HepG2 (cell line): Measurements from ENCODE around the gene PLET1. TPM values are rescaled to one million over a fixed set of nuclear protein-coding genes. Genes with fewer than 3 reads are reported as not detected.

Experiments
- LCORL ChIP-seq, 2 experiments: fragments of 450-650 bp in 1 of 2; sonication (generic) in 1 of 2; formaldehyde crosslinking in 1 of 2; IDR thresholded peaks; 2 replicates each; pipeline versions ENCODE4 v1.5.0 to v1.6.1; 2017 to 2020; ENCODE audit warnings: antibody characterized with exemption in 1 of 2, missing genetic modification reagents in 1 of 2
- MEIS1 ChIP-seq: sonication (generic); formaldehyde crosslinking; IDR thresholded peaks from 2 replicates; pipeline ENCODE4 v1.9.0; 2021; ENCODE audit warnings: mild to moderate bottlenecking, missing genetic modification reagents, moderate library complexity, borderline replicate concordance
- SMC3 ChIP-seq: IDR thresholded peaks from 2 replicates; pipeline ENCODE4 v1.6.1; 2011; ENCODE audit warnings: low read length, improper control_type of control experiment
- TAF15 ChIP-seq: fragments of 200-400 bp; formaldehyde crosslinking; IDR thresholded peaks from one replicate; pipeline ENCODE4 v1.6.1; 2018; ENCODE audit warnings: mild to moderate bottlenecking, low read depth, low read length; ENCODE audit not compliant: poor library complexity, severe bottlenecking
- ZFP37 ChIP-seq: sonication (generic); formaldehyde crosslinking; IDR thresholded peaks from 2 replicates; pipeline ENCODE4 v1.4.0; 2020; ENCODE audit warnings: missing genetic modification reagents, borderline replicate concordance
- ZFP90 ChIP-seq: sonication (generic); formaldehyde crosslinking; IDR thresholded peaks from 2 replicates; pipeline ENCODE4 v1.8.0; 2022; ENCODE audit warnings: missing genetic modification reagents, mild to moderate bottlenecking, inconsistent platforms, borderline replicate concordance
- ZMAT3 ChIP-seq: sonication (generic); formaldehyde crosslinking; conservative IDR thresholded peaks from 2 replicates; pipeline ENCODE4 v1.7.0; 2021; ENCODE audit warnings: missing genetic modification reagents
- ZNF253 ChIP-seq: sonication (generic); formaldehyde crosslinking; IDR thresholded peaks from 2 replicates; pipeline ENCODE4 v1.8.0; 2022; ENCODE audit warnings: mild to moderate bottlenecking, missing genetic modification reagents, borderline replicate concordance
- ZNF343 ChIP-seq: sonication (generic); formaldehyde crosslinking; IDR thresholded peaks from 2 replicates; pipeline ENCODE4 v1.4.0; 2020; ENCODE audit warnings: mild to moderate bottlenecking, missing genetic modification reagents
- ZNF670 ChIP-seq: sonication (generic); formaldehyde crosslinking; IDR thresholded peaks from 2 replicates; pipeline ENCODE4 v1.8.0; 2022; ENCODE audit warnings: mild to moderate bottlenecking, missing genetic modification reagents, borderline replicate concordance
- ZNF672 ChIP-seq: sonication (generic); formaldehyde crosslinking; IDR thresholded peaks from 2 replicates; pipeline ENCODE4 v1.8.1; 2022; ENCODE audit warnings: missing genetic modification reagents
- ZNF768 ChIP-seq: sonication (generic); formaldehyde crosslinking; IDR thresholded peaks from 2 replicates; pipeline ENCODE4 v1.4.0; 2020; ENCODE audit warnings: missing genetic modification reagents
- polyA plus RNA-seq, 8 experiments: library from polyadenylated mRNA; depleted of rRNA in 3 of 8; stranded (reverse) in 7 of 8; unstranded in 1 of 8; fragments of >200 nt; fragmentation: Illumina TruSeq in 4 of 8; extraction: Trizol in 4 of 8; gene quantifications; 2 replicates each; pipeline versions ENCODE4 v1.2.1 to v1.2.3, GENCODE V29; 2011 to 2016; ENCODE audit warnings: low read depth in 4 of 8, missing spikeins in 1 of 8, mixed read lengths in 1 of 8; ENCODE audit not compliant: insufficient read depth in 1 of 8
- total RNA-seq, 5 experiments: library from RNA; depleted of rRNA; stranded (reverse); fragments of >200 nt; fragmentation: Illumina TruSeq; extraction: Trizol; gene quantifications; 2 replicates each; pipeline ENCODE4 v1.2.3, GENCODE V29; 2016; ENCODE audit warnings: low read depth in 1 of 5
- TF ChIP-seq, protein P1 (sequence below): sonication (generic); formaldehyde crosslinking; IDR thresholded peaks from 2 replicates; pipeline ENCODE4 v1.4.0; 2020; ENCODE audit warnings: missing genetic modification reagents
- TF ChIP-seq, protein P2 (sequence below): sonication (generic); formaldehyde crosslinking; IDR thresholded peaks from 2 replicates; pipeline ENCODE4 v1.4.0; 2020; ENCODE audit warnings: mild to moderate bottlenecking, missing genetic modification reagents
- TF ChIP-seq, protein P3 (sequence below): sonication (generic); formaldehyde crosslinking; IDR thresholded peaks from 2 replicates; pipeline ENCODE4 v1.4.0; 2020; ENCODE audit warnings: missing genetic modification reagents
- TF ChIP-seq, protein P4 (sequence below): sonication (generic); formaldehyde crosslinking; IDR thresholded peaks from 2 replicates; pipeline ENCODE4 v1.4.0; 2020; ENCODE audit warnings: missing genetic modification reagents
- TF ChIP-seq, protein P5 (sequence below): sonication (generic); formaldehyde crosslinking; IDR thresholded peaks from 2 replicates; pipeline ENCODE4 v1.8.0; 2022; ENCODE audit warnings: missing genetic modification reagents, mild to moderate bottlenecking, inconsistent platforms, borderline replicate concordance

The PLET1 gene
- total and polyA plus RNA-seq, 2 of the 13 experiments (the other 11 are each of a cell fraction or from before 2014, with no cell fraction given) = not detected

DNA sequence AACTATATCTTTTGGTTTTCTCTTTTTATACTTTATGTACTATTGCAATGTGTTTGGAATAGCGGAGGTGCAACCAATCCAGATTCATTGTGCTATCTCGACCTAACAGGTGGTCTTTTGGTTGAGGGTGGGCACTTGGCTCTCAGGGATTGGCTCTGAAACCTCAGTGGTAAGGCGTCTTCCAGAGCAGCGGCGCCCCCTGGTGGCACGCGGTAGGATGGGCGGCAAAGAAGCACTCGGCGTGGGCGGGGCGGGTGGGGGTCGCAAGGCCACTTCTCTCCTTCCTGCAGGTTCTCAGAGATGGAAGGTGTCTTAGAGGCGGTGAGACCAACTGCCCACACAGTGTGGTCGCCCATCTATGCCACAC is 19.2 kb upstream of the PLET1 start (continued):
- TF ChIP-seq ZFP37 (CRISPR knock-in tag) (no peak), LCORL (IDR thresholded peaks at IDR 0.05) (no peak), LCORL (CRISPR knock-in tag; IDR thresholded peaks at IDR 0.05) (no peak), TAF15 (no peak), ZNF343 (CRISPR knock-in tag) (no peak), MEIS1 (no peak), ZMAT3 (CRISPR knock-in tag) (no peak), ZNF670 (CRISPR knock-in tag) (no peak), SMC3 (peak; percentile 36), ZNF253 (CRISPR knock-in tag) (no peak), ZNF768 (CRISPR knock-in tag) (no peak), ZFP90 (no peak), ZNF672 (no peak)
- TF ChIP-seq, protein P1, sequence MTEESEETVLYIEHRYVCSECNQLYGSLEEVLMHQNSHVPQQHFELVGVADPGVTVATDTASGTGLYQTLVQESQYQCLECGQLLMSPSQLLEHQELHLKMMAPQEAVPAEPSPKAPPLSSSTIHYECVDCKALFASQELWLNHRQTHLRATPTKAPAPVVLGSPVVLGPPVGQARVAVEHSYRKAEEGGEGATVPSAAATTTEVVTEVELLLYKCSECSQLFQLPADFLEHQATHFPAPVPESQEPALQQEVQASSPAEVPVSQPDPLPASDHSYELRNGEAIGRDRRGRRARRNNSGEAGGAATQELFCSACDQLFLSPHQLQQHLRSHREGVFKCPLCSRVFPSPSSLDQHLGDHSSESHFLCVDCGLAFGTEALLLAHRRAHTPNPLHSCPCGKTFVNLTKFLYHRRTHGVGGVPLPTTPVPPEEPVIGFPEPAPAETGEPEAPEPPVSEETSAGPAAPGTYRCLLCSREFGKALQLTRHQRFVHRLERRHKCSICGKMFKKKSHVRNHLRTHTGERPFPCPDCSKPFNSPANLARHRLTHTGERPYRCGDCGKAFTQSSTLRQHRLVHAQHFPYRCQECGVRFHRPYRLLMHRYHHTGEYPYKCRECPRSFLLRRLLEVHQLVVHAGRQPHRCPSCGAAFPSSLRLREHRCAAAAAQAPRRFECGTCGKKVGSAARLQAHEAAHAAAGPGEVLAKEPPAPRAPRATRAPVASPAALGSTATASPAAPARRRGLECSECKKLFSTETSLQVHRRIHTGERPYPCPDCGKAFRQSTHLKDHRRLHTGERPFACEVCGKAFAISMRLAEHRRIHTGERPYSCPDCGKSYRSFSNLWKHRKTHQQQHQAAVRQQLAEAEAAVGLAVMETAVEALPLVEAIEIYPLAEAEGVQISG (CRISPR knock-in tag) = 0 out of 2 replicates have a peak, but pooled peaks have one; percentile 25
- TF ChIP-seq, protein P2, sequence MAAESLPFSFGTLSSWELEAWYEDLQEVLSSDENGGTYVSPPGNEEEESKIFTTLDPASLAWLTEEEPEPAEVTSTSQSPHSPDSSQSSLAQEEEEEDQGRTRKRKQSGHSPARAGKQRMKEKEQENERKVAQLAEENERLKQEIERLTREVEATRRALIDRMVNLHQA = no peak
- TF ChIP-seq, protein P3, sequence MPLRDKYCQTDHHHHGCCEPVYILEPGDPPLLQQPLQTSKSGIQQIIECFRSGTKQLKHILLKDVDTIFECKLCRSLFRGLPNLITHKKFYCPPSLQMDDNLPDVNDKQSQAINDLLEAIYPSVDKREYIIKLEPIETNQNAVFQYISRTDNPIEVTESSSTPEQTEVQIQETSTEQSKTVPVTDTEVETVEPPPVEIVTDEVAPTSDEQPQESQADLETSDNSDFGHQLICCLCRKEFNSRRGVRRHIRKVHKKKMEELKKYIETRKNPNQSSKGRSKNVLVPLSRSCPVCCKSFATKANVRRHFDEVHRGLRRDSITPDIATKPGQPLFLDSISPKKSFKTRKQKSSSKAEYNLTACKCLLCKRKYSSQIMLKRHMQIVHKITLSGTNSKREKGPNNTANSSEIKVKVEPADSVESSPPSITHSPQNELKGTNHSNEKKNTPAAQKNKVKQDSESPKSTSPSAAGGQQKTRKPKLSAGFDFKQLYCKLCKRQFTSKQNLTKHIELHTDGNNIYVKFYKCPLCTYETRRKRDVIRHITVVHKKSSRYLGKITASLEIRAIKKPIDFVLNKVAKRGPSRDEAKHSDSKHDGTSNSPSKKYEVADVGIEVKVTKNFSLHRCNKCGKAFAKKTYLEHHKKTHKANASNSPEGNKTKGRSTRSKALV (CRISPR knock-in tag) = no peak
- TF ChIP-seq, protein P4, sequence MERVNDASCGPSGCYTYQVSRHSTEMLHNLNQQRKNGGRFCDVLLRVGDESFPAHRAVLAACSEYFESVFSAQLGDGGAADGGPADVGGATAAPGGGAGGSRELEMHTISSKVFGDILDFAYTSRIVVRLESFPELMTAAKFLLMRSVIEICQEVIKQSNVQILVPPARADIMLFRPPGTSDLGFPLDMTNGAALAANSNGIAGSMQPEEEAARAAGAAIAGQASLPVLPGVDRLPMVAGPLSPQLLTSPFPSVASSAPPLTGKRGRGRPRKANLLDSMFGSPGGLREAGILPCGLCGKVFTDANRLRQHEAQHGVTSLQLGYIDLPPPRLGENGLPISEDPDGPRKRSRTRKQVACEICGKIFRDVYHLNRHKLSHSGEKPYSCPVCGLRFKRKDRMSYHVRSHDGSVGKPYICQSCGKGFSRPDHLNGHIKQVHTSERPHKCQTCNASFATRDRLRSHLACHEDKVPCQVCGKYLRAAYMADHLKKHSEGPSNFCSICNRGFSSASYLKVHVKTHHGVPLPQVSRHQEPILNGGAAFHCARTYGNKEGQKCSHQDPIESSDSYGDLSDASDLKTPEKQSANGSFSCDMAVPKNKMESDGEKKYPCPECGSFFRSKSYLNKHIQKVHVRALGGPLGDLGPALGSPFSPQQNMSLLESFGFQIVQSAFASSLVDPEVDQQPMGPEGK (CRISPR knock-in tag) = peak; percentile 77
- TF ChIP-seq, protein P5, sequence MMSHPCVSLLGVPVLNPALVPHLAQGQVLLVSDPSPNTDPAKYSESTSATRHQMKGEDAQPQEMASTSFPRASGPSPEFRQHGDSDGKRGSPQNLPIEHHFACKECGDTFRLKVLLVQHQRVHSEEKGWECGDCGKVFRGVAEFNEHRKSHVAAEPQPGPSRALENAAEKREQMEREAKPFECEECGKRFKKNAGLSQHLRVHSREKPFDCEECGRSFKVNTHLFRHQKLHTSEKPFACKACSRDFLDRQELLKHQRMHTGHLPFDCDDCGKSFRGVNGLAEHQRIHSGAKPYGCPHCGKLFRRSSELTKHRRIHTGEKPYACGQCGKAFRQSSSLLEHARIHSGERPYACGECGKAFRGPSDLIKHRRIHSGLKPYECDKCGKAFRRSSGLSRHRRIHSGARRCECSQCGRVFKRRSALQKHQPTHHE (CRISPR knock-in tag) = no peak
